HepG2 (cell line): ENCODE data around the gene AKR1E2. TPM values are rescaled to one million over a fixed set of nuclear protein-coding genes. Genes with fewer than 3 reads are reported as not detected.

Experiments
- ATAC-seq: fragments of 200-7000 bp; cut with Tn5 transposase; 3 replicates; pipeline ENCODE4 v1.9.1; 2020; ENCODE audit warnings: mild to moderate bottlenecking, moderate library complexity
- BruUV-seq: library from RNA; stranded (reverse); fragments of 400-500 nt; replicated peaks from 2 replicates; lab custom pipeline; 2021; lab: Mats Ljungman, UMichigan
- CTCF ChIA-PET: fragments of 300-600 bp; formaldehyde crosslinking; extraction: SDS; loops from one replicate; lab custom pipeline; 2021; ENCODE audit warnings: low total read pairs, inconsistent platforms, low intra/inter-chr PET ratio; lab: Yijun Ruan, JAX
- POLR2A ChIA-PET: fragments of 350-600 bp; sonication (Branson Sonifier 250); formaldehyde crosslinking; loops from one replicate; lab custom pipeline; 2020; ENCODE audit warnings: antibody characterized with exemption, inconsistent platforms; lab: Yijun Ruan, JAX
- DNase-seq: peaks from one replicate; pipeline ENCODE4 v3.0.0-alpha.2; 2015; ENCODE audit warnings: low spot score
- FAIRE-seq: peaks from 3 replicates; lab custom pipeline; 2011; peaks lifted over from hg19 to GRCh38; lab: Jason Lieb, UNC
- H2AFZ ChIP-seq: one replicate; pipeline ENCODE4 v1.6.1; 2011; ENCODE audit warnings: low read length, inconsistent platforms
- H3K27ac ChIP-seq: fragments of 300-600 bp; 3 replicates; pipeline ENCODE4 v1.8.0; 2011; ENCODE audit warnings: mixed run types, mild to moderate bottlenecking, mixed read lengths, low read length, inconsistent platforms; ENCODE audit not compliant: insufficient read depth; ENCODE audit errors: extremely low read length
- H3K27me3 ChIP-seq, 2 experiments: fragments of 200-600 bp in 1 of 2; 2 replicates in 1 of 2; 3 replicates in 1 of 2; pipeline versions ENCODE4 v1.6.0 to v1.8.0; 2011; ENCODE audit warnings: low read length in 2 of 2, mild to moderate bottlenecking in 2 of 2, moderate library complexity in 2 of 2, inconsistent platforms in 1 of 2; ENCODE audit not compliant: insufficient read depth in 2 of 2, control insufficient read depth in 1 of 2
- H3K36me3 ChIP-seq, 2 experiments: fragments of 200-600 bp in 1 of 2; replicated peaks in 1 of 2; 2 replicates in 1 of 2; 3 replicates in 1 of 2; pipeline versions ENCODE4 v1.5.1 to v1.8.0; 2011; ENCODE audit warnings: low read length in 2 of 2, inconsistent platforms in 1 of 2; ENCODE audit not compliant: insufficient read depth in 2 of 2, control insufficient read depth in 1 of 2
- H3K4me1 ChIP-seq: 2 replicates; pipeline ENCODE4 v1.5.1; 2012; ENCODE audit warnings: low read length, inconsistent platforms; ENCODE audit not compliant: insufficient read depth
- H3K4me2 ChIP-seq: 2 replicates; pipeline ENCODE4 v1.6.0; 2011; ENCODE audit warnings: low read depth, low read length, inconsistent platforms
- H3K4me3 ChIP-seq, 3 experiments: fragments of 200-600 bp in 1 of 3; sonication (generic), shearing (Covaris generic) in 1 of 3; replicated peaks in 1 of 3; 2 replicates each; pipeline ENCODE4 v1.5.1; 2011 to 2016; ENCODE audit warnings: low read length in 3 of 3, inconsistent platforms in 2 of 3, low read depth in 2 of 3, mild to moderate bottlenecking in 2 of 3, control low read depth in 1 of 3, mixed read lengths in 1 of 3; ENCODE audit not compliant: insufficient read depth in 1 of 3
- H3K79me2 ChIP-seq: one replicate; pipeline ENCODE4 v1.6.1; 2011; ENCODE audit warnings: low read length, inconsistent platforms; ENCODE audit not compliant: insufficient read depth
- H3K9ac ChIP-seq: 2 replicates; pipeline ENCODE4 v1.6.0; 2011; ENCODE audit warnings: mild to moderate bottlenecking, low read depth, low read length, inconsistent platforms; ENCODE audit not compliant: insufficient read depth
- H3K9me3 ChIP-seq: 2 replicates; pipeline ENCODE4 v1.5.1; 2012; ENCODE audit warnings: mild to moderate bottlenecking, low read length
- H4K20me1 ChIP-seq: 2 replicates; pipeline ENCODE4 v1.6.0; 2011; ENCODE audit warnings: inconsistent platforms, mild to moderate bottlenecking, low read length, moderate library complexity; ENCODE audit not compliant: insufficient read depth
- CCDC6 ChIP-seq: sonication (generic); formaldehyde crosslinking; IDR thresholded peaks from 2 replicates; pipeline ENCODE4 v1.8.1; 2022; ENCODE audit warnings: mild to moderate bottlenecking, missing genetic modification reagents, moderate library complexity
- CHCHD3 ChIP-seq: sonication (generic); formaldehyde crosslinking; IDR thresholded peaks from 2 replicates; pipeline ENCODE4 v1.8.0; 2022; ENCODE audit warnings: mild to moderate bottlenecking, missing genetic modification reagents, moderate library complexity
- CREM ChIP-seq, 2 experiments: sonication (generic) in 1 of 2; formaldehyde crosslinking in 1 of 2; IDR thresholded peaks; 2 replicates each; pipeline versions ENCODE4 v1.4.0 to v1.6.1; 2016 to 2020; ENCODE audit warnings: antibody characterized with exemption in 1 of 2, mild to moderate bottlenecking in 1 of 2, missing genetic modification reagents in 1 of 2
- EP300 ChIP-seq, 3 experiments: sonication (generic) in 1 of 3; formaldehyde crosslinking in 1 of 3; IDR thresholded peaks; 2 replicates each; pipeline versions ENCODE4 v1.5.1 to v1.6.1; 2011 to 2020; ENCODE audit warnings: low read depth in 2 of 3, low read length in 2 of 3, borderline replicate concordance in 1 of 3, improper control_type of control experiment in 1 of 3, mild to moderate bottlenecking in 1 of 3, missing genetic modification reagents in 1 of 3, moderate library complexity in 1 of 3
- KLF16 ChIP-seq, 2 experiments: sonication (generic) in 1 of 2; formaldehyde crosslinking in 1 of 2; IDR thresholded peaks; 2 replicates each; pipeline versions ENCODE4 v1.6.1 to v1.8.0; 2016 to 2023; ENCODE audit warnings: missing genetic modification reagents in 2 of 2, missing compliant biosample characterization in 1 of 2
- SMYD3 ChIP-seq: sonication (generic); formaldehyde crosslinking; IDR thresholded peaks from 2 replicates; pipeline ENCODE4 v1.8.1; 2023; ENCODE audit warnings: mild to moderate bottlenecking, missing genetic modification reagents
- SRSF4 ChIP-seq: fragments of 200-400 bp; formaldehyde crosslinking; IDR thresholded peaks from one replicate; pipeline ENCODE4 v1.6.1; 2018; ENCODE audit warnings: mild to moderate bottlenecking, low read depth, low read length, moderate library complexity; ENCODE audit not compliant: poor library complexity, severe bottlenecking
- ZFP82 ChIP-seq: sonication (generic); formaldehyde crosslinking; IDR thresholded peaks from 2 replicates; pipeline ENCODE4 v1.5.1; 2020; ENCODE audit warnings: mild to moderate bottlenecking, missing genetic modification reagents, borderline replicate concordance
- ZKSCAN5 ChIP-seq: sonication (generic); formaldehyde crosslinking; IDR thresholded peaks from 2 replicates; pipeline ENCODE4 v1.5.1; 2020; ENCODE audit warnings: mild to moderate bottlenecking, missing genetic modification reagents
- ZNF224 ChIP-seq: sonication (generic); formaldehyde crosslinking; IDR thresholded peaks from 2 replicates; pipeline ENCODE4 v1.5.0; 2020; ENCODE audit warnings: mild to moderate bottlenecking, missing genetic modification reagents
- ZNF225 ChIP-seq: sonication (generic); formaldehyde crosslinking; IDR thresholded peaks from 2 replicates; pipeline ENCODE4 v1.4.0; 2020; ENCODE audit warnings: mild to moderate bottlenecking, missing genetic modification reagents
- ZNF432 ChIP-seq: sonication (generic); formaldehyde crosslinking; IDR thresholded peaks from 2 replicates; pipeline ENCODE4 v1.5.0; 2020; ENCODE audit warnings: missing genetic modification reagents, mild to moderate bottlenecking, borderline replicate concordance
- ZNF639 ChIP-seq: conservative IDR thresholded peaks from 2 replicates; pipeline ENCODE4 v1.6.1; 2018; ENCODE audit warnings: missing genetic modification reagents
- ZNF720 ChIP-seq: sonication (generic); formaldehyde crosslinking; IDR thresholded peaks from 2 replicates; pipeline ENCODE4 v1.4.0; 2020; ENCODE audit warnings: missing genetic modification reagents
- ZNF839 ChIP-seq: sonication (generic); formaldehyde crosslinking; IDR thresholded peaks from 2 replicates; pipeline ENCODE4 v1.4.0; 2020; ENCODE audit warnings: missing genetic modification reagents, mild to moderate bottlenecking, borderline replicate concordance
- ZSCAN30 ChIP-seq: sonication (generic); formaldehyde crosslinking; IDR thresholded peaks from 2 replicates; pipeline ENCODE4 v1.5.0; 2020; ENCODE audit warnings: mild to moderate bottlenecking, missing genetic modification reagents
- in situ Hi-C: cut with HindIII; loops from 2 replicates; pipeline ENCODE4 v1.10.0; 2017; ENCODE audit warnings: low pct_unique_long_range_greater_than_20kb; ENCODE audit not compliant: extremely low pct_ligation_motif_present
- intact Hi-C: fragments of 100-400 bp; cut with micrococcal nuclease; formaldehyde crosslinking; loops from one replicate; pipeline ENCODE4 v1.10.0; 2022; ENCODE audit not compliant: unreplicated experiment
- polyA plus RNA-seq, 8 experiments: library from polyadenylated mRNA; depleted of rRNA in 3 of 8; stranded (reverse) in 7 of 8; unstranded in 1 of 8; fragments of >200 nt; fragmentation: Illumina TruSeq in 4 of 8; extraction: Trizol in 4 of 8; gene quantifications; 2 replicates each; pipeline versions ENCODE4 v1.2.1 to v1.2.3, GENCODE V29; 2011 to 2016; ENCODE audit warnings: low read depth in 4 of 8, missing spikeins in 1 of 8, mixed read lengths in 1 of 8; ENCODE audit not compliant: insufficient read depth in 1 of 8
- total RNA-seq, 5 experiments: library from RNA; depleted of rRNA; stranded (reverse); fragments of >200 nt; fragmentation: Illumina TruSeq; extraction: Trizol; gene quantifications; 2 replicates each; pipeline ENCODE4 v1.2.3, GENCODE V29; 2016; ENCODE audit warnings: low read depth in 1 of 5
- TF ChIP-seq, protein P1 (sequence below): IDR thresholded peaks from 2 replicates; pipeline ENCODE4 v1.6.1; 2016; ENCODE audit warnings: low read depth, borderline replicate concordance

Gene AKR1E2
- total and polyA plus RNA-seq, 2 of the 13 experiments (the other 11 are each of a cell fraction or from before 2014, with no cell fraction given), result not detected

GRCh38 chr10:4778761-4779160, 47.2 kb upstream of the AKR1E2 start:
- Histone ChIP-seq H3K4me3 (no peak overlapping the region), H3K27ac (no peak overlapping the region), H3K4me1 (no peaks in the 10 kb centered on the region), H3K9me3 (no peaks in the 10 kb centered on the region), H3K36me3 (no peaks in the 10 kb centered on the region), H3K4me2 (no peak overlapping the region), H3K79me2 (no peaks in the 10 kb centered on the region), H2AFZ (no peak overlapping the region), H4K20me1 (no peaks in the 10 kb centered on the region), H3K27me3 (peaks cover 0 to 5% of the 10 kb centered on the region in 2 experiments; a peak in 2 of 5 replicates), H3K9ac (no peak overlapping the region)
- POLR2A ChIA-PET, result no interaction called here
- CTCF ChIA-PET, result no interaction called here
- FAIRE-seq (no peak), DNase-seq (no peak), ATAC-seq (no peak)
- BruUV-seq, result no TSS peak
- in situ Hi-C loops (no loop called here), intact Hi-C loops (no loop called here)
- TF ChIP-seq CCDC6 (CRISPR knock-in tag) (no peak), CHCHD3 (CRISPR knock-in tag) (no peak), SMYD3 (CRISPR knock-in tag) (no peak), ZSCAN30 (CRISPR knock-in tag) (no peak), ZFP82 (CRISPR knock-in tag) (no peak), ZNF432 (CRISPR knock-in tag) (no peak), ZKSCAN5 (no peak), ZNF839 (CRISPR knock-in tag) (no peak), KLF16 (CRISPR knock-in tag; IDR thresholded peaks at IDR 0.05) (no peak), ZNF225 (CRISPR knock-in tag) (no peak), ZNF639 (CRISPR knock-in tag) (no peak), ZNF720 (CRISPR knock-in tag) (no peak), EP300 (IDR thresholded peaks at IDR 0.05; ENCODE audit: low read depth in 2 of 2, low read length in 2 of 2) (no peak), EP300 (CRISPR knock-in tag; IDR thresholded peaks at IDR 0.05; ENCODE audit: borderline replicate concordance) (no peak), CREM (IDR thresholded peaks at IDR 0.05) (no peak), CREM (CRISPR knock-in tag; IDR thresholded peaks at IDR 0.05) (no peak), SRSF4 (no peak), ZNF224 (no peak)
- TF ChIP-seq, protein P1, sequence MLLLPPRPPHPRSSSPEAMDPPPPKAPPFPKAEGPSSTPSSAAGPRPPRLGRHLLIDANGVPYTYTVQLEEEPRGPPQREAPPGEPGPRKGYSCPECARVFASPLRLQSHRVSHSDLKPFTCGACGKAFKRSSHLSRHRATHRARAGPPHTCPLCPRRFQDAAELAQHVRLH (CRISPR knock-in tag), result no peak
